Measurements from ENCODE around the gene RHOT2. TPM values are rescaled to one million over a fixed set of nuclear protein-coding genes. Genes with fewer than 3 reads are reported as not detected.

RHOT2 gene
- total RNA-seq, 4 donors from 2014 or later = 50.2 to 64.0 (median 55.0) TPM

DNA sequence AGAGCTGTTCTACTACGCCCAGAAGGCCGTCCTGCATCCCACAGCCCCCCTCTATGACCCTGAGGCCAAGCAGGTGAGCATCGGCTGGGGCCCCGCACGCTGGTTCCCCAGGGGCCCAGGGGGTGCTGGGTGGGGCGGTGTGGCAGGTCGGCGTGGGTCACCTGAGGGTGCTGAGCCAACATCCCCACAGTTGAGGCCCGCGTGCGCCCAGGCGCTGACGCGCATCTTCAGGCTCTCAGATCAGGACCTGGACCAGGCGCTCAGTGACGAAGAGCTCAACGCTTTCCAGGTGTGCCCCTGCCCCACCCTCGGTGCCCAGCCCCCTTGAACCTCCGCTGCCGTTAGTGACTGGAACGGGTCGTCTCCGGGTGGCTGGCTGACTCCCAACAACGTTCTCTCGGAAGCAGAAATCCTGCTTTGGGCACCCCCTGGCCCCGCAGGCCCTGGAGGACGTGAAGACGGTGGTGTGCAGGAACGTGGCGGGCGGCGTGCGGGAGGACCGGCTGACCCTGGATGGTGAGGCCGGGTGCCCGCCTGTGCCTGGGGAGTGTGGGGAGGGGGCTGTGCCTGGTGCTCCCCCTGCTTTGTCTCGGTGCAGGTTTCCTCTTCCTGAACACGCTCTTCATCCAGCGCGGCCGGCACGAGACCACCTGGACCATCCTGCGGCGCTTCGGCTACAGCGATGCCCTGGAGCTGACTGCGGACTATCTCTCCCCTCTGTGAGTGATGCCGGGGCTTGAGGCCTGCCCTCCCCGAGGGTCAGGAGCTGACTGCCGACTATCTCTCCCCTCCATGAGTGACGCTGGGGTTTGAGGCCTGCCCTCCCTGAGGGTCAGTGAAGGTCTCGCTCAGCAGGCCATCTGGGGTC, 2.8 kb downstream of the RHOT2 start:
- Histone ChIP-seq H3K9me3 (no peaks in the 10 kb centered on the region), H3K4me3 (no peak overlapping the region), H3K4me1 (peaks cover 0 to 47% (median 19%) of the 10 kb centered on the region in 3 donors), H3K36me3 (peaks cover 0 to 50% of the 10 kb centered on the region in 2 donors), H3K27ac (no peak overlapping the region), H3K27me3 (no peaks in the 10 kb centered on the region)
- ATAC-seq = no peak
- no peak for TF ChIP-seq POLR2AphosphoS5 (IDR thresholded peaks at IDR 0.05)
- TF ChIP-seq, protein P1, sequence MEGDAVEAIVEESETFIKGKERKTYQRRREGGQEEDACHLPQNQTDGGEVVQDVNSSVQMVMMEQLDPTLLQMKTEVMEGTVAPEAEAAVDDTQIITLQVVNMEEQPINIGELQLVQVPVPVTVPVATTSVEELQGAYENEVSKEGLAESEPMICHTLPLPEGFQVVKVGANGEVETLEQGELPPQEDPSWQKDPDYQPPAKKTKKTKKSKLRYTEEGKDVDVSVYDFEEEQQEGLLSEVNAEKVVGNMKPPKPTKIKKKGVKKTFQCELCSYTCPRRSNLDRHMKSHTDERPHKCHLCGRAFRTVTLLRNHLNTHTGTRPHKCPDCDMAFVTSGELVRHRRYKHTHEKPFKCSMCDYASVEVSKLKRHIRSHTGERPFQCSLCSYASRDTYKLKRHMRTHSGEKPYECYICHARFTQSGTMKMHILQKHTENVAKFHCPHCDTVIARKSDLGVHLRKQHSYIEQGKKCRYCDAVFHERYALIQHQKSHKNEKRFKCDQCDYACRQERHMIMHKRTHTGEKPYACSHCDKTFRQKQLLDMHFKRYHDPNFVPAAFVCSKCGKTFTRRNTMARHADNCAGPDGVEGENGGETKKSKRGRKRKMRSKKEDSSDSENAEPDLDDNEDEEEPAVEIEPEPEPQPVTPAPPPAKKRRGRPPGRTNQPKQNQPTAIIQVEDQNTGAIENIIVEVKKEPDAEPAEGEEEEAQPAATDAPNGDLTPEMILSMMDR (IDR thresholded peaks at IDR 0.05) = no peak
- TF ChIP-seq EP300 (IDR thresholded peaks at IDR 0.05) = no peak
- no peak for TF ChIP-seq POLR2A (IDR thresholded peaks at IDR 0.05)
- 94% methylated on average over 6 of the region's 52 CpGs; no CpG with 5 or more reads in 1 of the 2 donors for WGBS, 2 donors (ENCODE audit: low coverage in 1 of 2)

DNA sequence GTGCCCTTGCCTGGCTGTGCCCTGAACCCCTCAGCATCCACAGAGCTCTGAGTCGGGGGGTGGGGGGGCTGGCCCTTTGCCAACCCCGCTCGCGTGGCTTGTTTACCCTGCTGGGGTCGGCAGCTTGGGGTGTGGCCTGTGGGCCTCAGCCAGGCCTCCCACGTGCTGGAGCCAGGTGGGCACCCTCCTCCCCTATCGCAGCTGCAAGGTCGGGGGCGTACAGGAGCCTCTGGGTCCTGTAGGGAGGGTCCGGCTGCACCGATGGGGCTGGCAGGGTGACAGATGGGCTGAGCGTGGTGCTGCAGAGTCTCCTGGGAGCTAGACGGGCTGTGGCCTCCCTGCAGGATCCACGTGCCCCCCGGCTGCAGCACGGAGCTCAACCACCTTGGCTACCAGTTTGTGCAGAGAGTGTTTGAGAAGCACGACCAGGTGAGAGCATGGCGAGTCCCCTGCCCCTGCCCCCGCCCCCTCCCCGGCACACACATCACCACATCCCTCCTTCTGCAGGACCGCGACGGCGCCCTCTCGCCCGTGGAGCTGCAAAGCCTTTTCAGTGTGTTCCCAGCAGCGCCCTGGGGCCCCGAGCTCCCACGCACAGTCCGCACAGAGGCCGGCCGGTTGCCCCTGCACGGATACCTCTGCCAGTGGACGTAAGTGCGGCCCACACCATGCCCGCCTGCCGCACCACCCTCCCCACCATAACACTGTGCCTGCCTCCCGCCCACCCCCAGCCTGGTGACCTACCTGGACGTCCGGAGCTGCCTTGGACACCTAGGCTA, 3.6 kb downstream of the RHOT2 start:
- no CpG with 5 or more reads among the region's 40 CpGs for WGBS, 2 donors (ENCODE audit: low coverage in 1 of 2)
- Histone ChIP-seq H3K36me3 (peaks cover 0 to 50% of the 10 kb centered on the region in 2 donors), H3K27ac (no peak overlapping the region), H3K27me3 (no peaks in the 10 kb centered on the region), H3K4me1 (peaks cover 0 to 55% (median 26%) of the 10 kb centered on the region in 3 donors), H3K9me3 (no peaks in the 10 kb centered on the region), H3K4me3 (no peak overlapping the region)
- TF ChIP-seq POLR2AphosphoS5 (IDR thresholded peaks at IDR 0.05) (no peak), POLR2A (IDR thresholded peaks at IDR 0.05) (no peak), EP300 (IDR thresholded peaks at IDR 0.05) (no peak)
- TF ChIP-seq, protein P1 (IDR thresholded peaks at IDR 0.05) = no peak
- no peak for ATAC-seq

DNA sequence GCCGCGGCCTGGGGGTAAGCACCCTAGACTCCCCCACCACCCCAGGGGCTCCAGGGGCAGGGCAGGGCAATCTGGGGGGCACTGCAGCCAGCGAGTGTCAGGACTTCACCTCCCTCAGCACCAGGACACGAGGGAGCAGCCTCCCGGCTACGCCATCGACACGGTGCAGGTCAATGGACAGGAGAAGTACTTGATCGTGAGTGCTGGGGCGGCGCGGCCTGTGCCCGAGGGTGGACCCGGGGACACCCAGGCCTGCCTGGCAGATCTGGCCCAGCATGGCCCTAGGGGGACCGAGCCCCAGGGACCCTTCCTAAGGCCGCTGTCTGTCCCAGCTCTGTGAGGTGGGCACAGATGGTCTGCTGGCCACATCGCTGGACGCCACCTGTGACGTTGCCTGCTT, 4.4 kb downstream of the RHOT2 start:
- no peak overlapping the region for H3K4me3 ChIP-seq
- peaks cover 0 to 51% (median 26%) of the 10 kb centered on the region in 3 donors for H3K4me1 ChIP-seq
- H3K36me3 ChIP-seq = peaks cover 0 to 50% of the 10 kb centered on the region in 2 donors
- no peak overlapping the region for H3K27ac ChIP-seq
- TF ChIP-seq POLR2A (IDR thresholded peaks at IDR 0.05) (no peak), EP300 (IDR thresholded peaks at IDR 0.05) (no peak), POLR2AphosphoS5 (IDR thresholded peaks at IDR 0.05) (no peak)
- TF ChIP-seq, protein P1 (IDR thresholded peaks at IDR 0.05) = no peak
- H3K9me3 ChIP-seq = no peaks in the 10 kb centered on the region
- no peak for ATAC-seq
- WGBS, 2 donors (ENCODE audit: low coverage in 1 of 2) = 100% methylated on average over 3 of the region's 19 CpGs; no CpG with 5 or more reads in 1 of the 2 donors
- peaks cover 6% of the 10 kb centered on the region for H3K27me3 ChIP-seq

DNA sequence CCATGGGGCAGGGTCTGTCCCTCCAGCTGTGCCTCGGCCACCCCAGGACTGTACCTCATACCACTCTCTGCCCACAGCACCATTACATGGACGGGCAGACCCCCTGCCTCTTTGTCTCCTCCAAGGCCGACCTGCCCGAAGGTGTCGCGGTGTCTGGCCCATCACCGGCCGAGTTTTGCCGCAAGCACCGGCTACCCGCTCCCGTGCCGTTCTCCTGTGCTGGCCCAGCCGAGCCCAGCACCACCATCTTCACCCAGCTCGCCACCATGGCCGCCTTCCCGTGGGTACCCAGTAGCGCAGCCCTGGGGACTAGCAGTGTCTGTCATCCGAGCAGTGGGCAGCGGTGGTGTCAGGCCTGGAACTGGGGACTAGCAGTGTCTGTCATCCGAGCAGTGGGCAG, 4.9 kb downstream of the RHOT2 start:
- Histone ChIP-seq H3K27ac (no peak overlapping the region), H3K4me1 (peaks cover 0 to 46% (median 26%) of the 10 kb centered on the region in 3 donors), H3K27me3 (peaks cover 8% of the 10 kb centered on the region), H3K9me3 (no peaks in the 10 kb centered on the region), H3K4me3 (no peak overlapping the region), H3K36me3 (peaks cover 0 to 50% of the 10 kb centered on the region in 2 donors)
- TF ChIP-seq, protein P1 (IDR thresholded peaks at IDR 0.05) = no peak
- TF ChIP-seq POLR2AphosphoS5 (IDR thresholded peaks at IDR 0.05) (no peak), POLR2A (IDR thresholded peaks at IDR 0.05) (no peak), EP300 (IDR thresholded peaks at IDR 0.05) (no peak)
- no peak for ATAC-seq
- no CpG with 5 or more reads among the region's 21 CpGs for WGBS, 2 donors (ENCODE audit: low coverage in 1 of 2)
